OCI-LY3 (cell line): ENCODE results near the gene ASCL1.
A peak's percentile ranks its signal among the peaks of the same experiment; 100 is the strongest.

ENCODE experiments used
- H2AFZ ChIP-seq: fragments of 200-600, 300-600 bp; shearing (Covaris generic); 2 replicates; pipeline ENCODE4 v1.6.0; 2014; ENCODE audit warnings: antibody characterized with exemption, low read depth, low read length
- H3K27ac ChIP-seq: fragments of 200-600, 300-600 bp; sonication (generic); 2 replicates; pipeline ENCODE4 v1.5.1; 2014; ENCODE audit warnings: mild to moderate bottlenecking, low read length, moderate library complexity, mixed read lengths
- H3K27me3 ChIP-seq: fragments of 200-600, 300-600 bp; sonication (generic); 2 replicates; pipeline ENCODE4 v1.6.1; 2014; ENCODE audit warnings: low read depth, low read length, mixed read lengths
- H3K36me3 ChIP-seq: fragments of 200-600, 300-600 bp; sonication (generic); replicated peaks from 2 replicates; pipeline ENCODE3; 2014; ENCODE audit warnings: low read depth, low read length, mixed read lengths
- H3K4me1 ChIP-seq: fragments of 300-600, 200-600 bp; sonication (generic); 2 replicates; pipeline ENCODE4 v1.6.1; 2014; ENCODE audit warnings: low read length, mixed read lengths
- H3K4me2 ChIP-seq: fragments of 200-600, 300-600 bp; sonication (generic); 2 replicates; pipeline ENCODE4 v1.6.1; 2014; ENCODE audit warnings: low read length, mixed read lengths
- H3K4me3 ChIP-seq: fragments of 300-600, 200-600 bp; sonication (generic); 2 replicates; pipeline ENCODE4 v1.5.1; 2014; ENCODE audit warnings: antibody characterized with exemption, mild to moderate bottlenecking, low read length, moderate library complexity
- H3K79me2 ChIP-seq: fragments of 300-600, 200-600 bp; shearing (Covaris generic); 2 replicates; pipeline ENCODE4 v1.6.1; 2014; ENCODE audit warnings: mild to moderate bottlenecking, low read length, mixed read lengths
- H3K9ac ChIP-seq: fragments of 300-600, 200-600 bp; shearing (Covaris generic); 2 replicates; pipeline ENCODE4 v1.6.0; 2014; ENCODE audit warnings: mild to moderate bottlenecking, low read length, moderate library complexity
- H3K9me3 ChIP-seq: fragments of 200-600, 300-600 bp; shearing (Covaris generic); 2 replicates; pipeline ENCODE4 v1.6.1; 2014; ENCODE audit warnings: low read length, mixed read lengths; ENCODE audit not compliant: insufficient read depth
- H4K20me1 ChIP-seq: fragments of 200-600, 300-600 bp; sonication (generic); 2 replicates; pipeline ENCODE4 v1.6.1; 2016; ENCODE audit warnings: low read length, mixed read lengths; ENCODE audit not compliant: insufficient read depth
- CTCF ChIP-seq: fragments of 200-600, 300-600 bp; sonication (generic); IDR thresholded peaks from 2 replicates; pipeline ENCODE4 v1.5.1; 2014; ENCODE audit warnings: antibody characterized with exemption, low read length, low read depth
- EZH2phosphoT487 ChIP-seq: fragments of 200-600 bp; shearing (Covaris generic); IDR thresholded peaks from 2 replicates; pipeline ENCODE4 v1.6.1; 2018; ENCODE audit warnings: antibody characterized with exemption, mixed run types, low read depth

The ASCL1 gene

GRCh38 chr12:102911320-102911719 lies 46.2 kb upstream of the ASCL1 start:
- no peak overlapping the region for H3K9ac ChIP-seq
- H3K4me1 ChIP-seq: no peaks in the 10 kb centered on the region
- H3K27ac ChIP-seq: no peak overlapping the region
- no peaks in the 10 kb centered on the region for H3K9me3 ChIP-seq
- H3K36me3 ChIP-seq: no peaks in the 10 kb centered on the region
- H3K4me3 ChIP-seq: no peak overlapping the region
- no peaks in the 10 kb centered on the region for H3K79me2 ChIP-seq
- no peak overlapping the region for H3K4me2 ChIP-seq
- H2AFZ ChIP-seq: no peak overlapping the region
- no peaks in the 10 kb centered on the region for H3K27me3 ChIP-seq
- no peaks in the 10 kb centered on the region for H4K20me1 ChIP-seq
- TF ChIP-seq CTCF: no peak
- TF ChIP-seq EZH2phosphoT487: no peak

GRCh38 chr12:102912258-102912657 lies 45.2 kb upstream of the ASCL1 start:
- no peaks in the 10 kb centered on the region for H3K9me3 ChIP-seq
- no peaks in the 10 kb centered on the region for H3K27me3 ChIP-seq
- no peak overlapping the region for H3K9ac ChIP-seq
- H3K27ac ChIP-seq: no peak overlapping the region
- TF ChIP-seq EZH2phosphoT487 (no peak), CTCF (no peak)
- H2AFZ ChIP-seq: no peak overlapping the region
- H3K36me3 ChIP-seq: no peaks in the 10 kb centered on the region
- H3K79me2 ChIP-seq: no peaks in the 10 kb centered on the region
- H3K4me3 ChIP-seq: no peak overlapping the region
- no peaks in the 10 kb centered on the region for H3K4me1 ChIP-seq
- H3K4me2 ChIP-seq: no peak overlapping the region
- no peaks in the 10 kb centered on the region for H4K20me1 ChIP-seq

- Histone ChIP-seq H3K9me3 (no peaks in the 10 kb centered on the region), H3K36me3 (no peaks in the 10 kb centered on the region), H4K20me1 (no peaks in the 10 kb centered on the region), H3K27ac (no peak overlapping the region), H3K9ac (no peak overlapping the region), H3K4me1 (peaks cover 11% of the 10 kb centered on the region), H3K79me2 (no peaks in the 10 kb centered on the region), H3K4me3 (no peak overlapping the region), H3K27me3 (no peaks in the 10 kb centered on the region), H3K4me2 (no peak overlapping the region), H2AFZ (no peak overlapping the region)
- TF ChIP-seq CTCF (no peak), EZH2phosphoT487 (no peak)
Measured at GRCh38 chr12:102913453-102914226, 43.8 kb upstream of the ASCL1 start.

- no peak overlapping the region; the same call in 1 of the 2 replicates for H3K4me2 ChIP-seq
- H3K4me3 ChIP-seq: no peak overlapping the region
- no peak overlapping the region for H3K9ac ChIP-seq
- no peak overlapping the region for H3K27ac ChIP-seq
- peak overlapping the region; percentile 35; the same call in 1 of the 2 replicates for H2AFZ ChIP-seq
- H3K9me3 ChIP-seq: no peaks in the 10 kb centered on the region
- TF ChIP-seq CTCF (no peak), EZH2phosphoT487 (no peak)
- no peaks in the 10 kb centered on the region for H3K36me3 ChIP-seq
- H3K27me3 ChIP-seq: no peaks in the 10 kb centered on the region
- peaks cover 17% of the 10 kb centered on the region for H3K4me1 ChIP-seq
- H3K79me2 ChIP-seq: no peaks in the 10 kb centered on the region
- no peaks in the 10 kb centered on the region for H4K20me1 ChIP-seq
Measured at GRCh38 chr12:102916252-102917025, 41.0 kb upstream of the ASCL1 start.
